ENCODE results near the gene BATF.

The BATF gene

GRCh38 chr14:75495882-75496281 lies 26.4 kb upstream of the BATF start:
- Histone ChIP-seq H3K4me3 (ENCODE audit: low read length) (no peak overlapping the region), H3K9me2 (replicated peaks; ENCODE audit: insufficient read depth, low read length) (no peaks in the 10 kb centered on the region), H3K4me2 (ENCODE audit: low read depth, low read length) (no peak overlapping the region), H3K27ac (ENCODE audit: low read length) (no peak overlapping the region), H3K36me3 (replicated peaks; ENCODE audit: insufficient read depth, low read length) (no peaks in the 10 kb centered on the region), H3K9me3 (replicated peaks; ENCODE audit: insufficient read depth, low read length) (no peaks in the 10 kb centered on the region), H3K79me2 (ENCODE audit: low read length) (no peaks in the 10 kb centered on the region), H3K9ac (ENCODE audit: low read length) (no peak overlapping the region), H3F3A (ENCODE audit: insufficient read depth, low read length) (no peaks in the 10 kb centered on the region), H2AFZ (ENCODE audit: low read length) (no peak overlapping the region), H4K20me1 (ENCODE audit: insufficient read depth, low read length) (no peaks in the 10 kb centered on the region), H3K27me3 (replicated peaks; ENCODE audit: insufficient read depth, low read length) (no peaks in the 10 kb centered on the region), H3K4me1 (ENCODE audit: low read length) (no peaks in the 10 kb centered on the region)
- TF ChIP-seq CTCF (IDR thresholded peaks at IDR 0.05; ENCODE audit: low read length) (no peak), EZH2 (optimal IDR thresholded peaks at IDR 0.05; ENCODE audit: low read depth, low read length) (no peak), EZH2phosphoT487 (IDR thresholded peaks at IDR 0.05; ENCODE audit: low read length) (no peak)
- DNase-seq: no peak

GRCh38 chr14:75496755-75497154 lies 25.5 kb upstream of the BATF start:
- Histone ChIP-seq H3K27ac (ENCODE audit: low read length) (no peak overlapping the region), H3K9me2 (replicated peaks; ENCODE audit: insufficient read depth, low read length) (no peaks in the 10 kb centered on the region), H3K9me3 (replicated peaks; ENCODE audit: insufficient read depth, low read length) (no peaks in the 10 kb centered on the region), H3K4me3 (ENCODE audit: low read length) (no peak overlapping the region), H3K79me2 (ENCODE audit: low read length) (no peaks in the 10 kb centered on the region), H3F3A (ENCODE audit: insufficient read depth, low read length) (no peaks in the 10 kb centered on the region), H3K4me1 (ENCODE audit: low read length) (no peaks in the 10 kb centered on the region), H3K36me3 (replicated peaks; ENCODE audit: insufficient read depth, low read length) (no peaks in the 10 kb centered on the region), H2AFZ (ENCODE audit: low read length) (no peak overlapping the region), H3K27me3 (replicated peaks; ENCODE audit: insufficient read depth, low read length) (no peaks in the 10 kb centered on the region), H3K9ac (ENCODE audit: low read length) (no peak overlapping the region), H3K4me2 (ENCODE audit: low read depth, low read length) (no peak overlapping the region), H4K20me1 (ENCODE audit: insufficient read depth, low read length) (no peaks in the 10 kb centered on the region)
- DNase-seq: no peak
- TF ChIP-seq EZH2 (optimal IDR thresholded peaks at IDR 0.05; ENCODE audit: low read depth, low read length) (no peak), CTCF (IDR thresholded peaks at IDR 0.05; ENCODE audit: low read length) (no peak), EZH2phosphoT487 (IDR thresholded peaks at IDR 0.05; ENCODE audit: low read length) (no peak)

GRCh38 chr14:75497191-75497590 lies 25.1 kb upstream of the BATF start:
- no peak overlapping the region for H3K9ac ChIP-seq (ENCODE audit: low read length)
- H4K20me1 ChIP-seq (ENCODE audit: insufficient read depth, low read length): no peaks in the 10 kb centered on the region
- no peaks in the 10 kb centered on the region for H3K9me3 ChIP-seq (replicated peaks; ENCODE audit: insufficient read depth, low read length)
- H3K27ac ChIP-seq (ENCODE audit: low read length): no peak overlapping the region
- no peaks in the 10 kb centered on the region for H3K36me3 ChIP-seq (replicated peaks; ENCODE audit: insufficient read depth, low read length)
- H3F3A ChIP-seq (ENCODE audit: insufficient read depth, low read length): no peaks in the 10 kb centered on the region
- H3K4me1 ChIP-seq (ENCODE audit: low read length): no peaks in the 10 kb centered on the region
- H2AFZ ChIP-seq (ENCODE audit: low read length): no peak overlapping the region
- TF ChIP-seq CTCF (IDR thresholded peaks at IDR 0.05; ENCODE audit: low read length): no peak
- no peak for TF ChIP-seq EZH2phosphoT487 (IDR thresholded peaks at IDR 0.05; ENCODE audit: low read length)
- TF ChIP-seq EZH2 (optimal IDR thresholded peaks at IDR 0.05; ENCODE audit: low read depth, low read length): no peak
- H3K27me3 ChIP-seq (replicated peaks; ENCODE audit: insufficient read depth, low read length): no peaks in the 10 kb centered on the region
- H3K4me2 ChIP-seq (ENCODE audit: low read depth, low read length): no peak overlapping the region
- H3K79me2 ChIP-seq (ENCODE audit: low read length): no peaks in the 10 kb centered on the region
- no peak for DNase-seq
- H3K4me3 ChIP-seq (ENCODE audit: low read length): no peak overlapping the region
- no peaks in the 10 kb centered on the region for H3K9me2 ChIP-seq (replicated peaks; ENCODE audit: insufficient read depth, low read length)

All from MM.1S (cell line).